Measurements from ENCODE around the gene GNAQ. TPM values are rescaled to one million over a fixed set of nuclear protein-coding genes. Genes with fewer than 3 reads are reported as not detected.

Gene GNAQ
- total and polyA plus RNA-seq, 10 donors = 4.4 to 52.3 (median 31.2) TPM

DNA sequence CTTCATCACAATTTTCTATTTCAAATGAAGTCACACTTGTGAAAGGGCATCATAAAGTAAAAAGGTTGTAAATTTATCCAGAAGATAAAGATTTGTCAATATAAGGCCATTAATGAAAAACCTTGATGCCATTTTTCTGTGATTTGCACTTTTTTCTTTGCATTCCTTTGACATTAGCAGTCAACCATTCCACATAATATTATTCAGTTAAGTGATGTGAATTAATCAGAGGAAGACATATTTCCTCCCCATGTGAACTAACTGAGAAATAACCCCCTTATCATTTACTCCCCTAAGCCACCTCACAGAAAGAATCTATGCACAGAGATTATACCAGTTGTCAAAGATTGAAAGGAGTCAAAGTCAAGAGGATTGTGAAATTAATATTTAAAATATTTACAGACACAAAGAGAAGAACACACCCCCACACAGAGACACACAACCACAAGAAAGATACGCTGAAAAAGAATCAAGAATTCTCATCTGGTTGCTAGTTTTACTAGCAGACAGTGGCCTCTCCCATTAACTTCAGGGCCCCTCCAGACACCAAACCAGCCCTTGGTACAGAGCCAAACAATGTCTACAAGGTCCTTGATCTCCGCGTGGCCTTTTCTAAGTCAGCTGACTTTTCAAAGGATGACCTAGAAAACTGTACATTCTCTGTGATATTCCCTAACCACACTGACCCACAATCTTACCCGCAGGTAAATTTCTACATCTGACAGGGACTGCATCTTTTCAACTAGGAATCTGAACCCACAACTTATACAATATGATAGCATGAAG, 29.5 kb downstream of the GNAQ start:
- Histone ChIP-seq H3K4me3 (no peak overlapping the region), H3K27ac (peak overlapping the region in 1 of 8 donors; percentile 28), H3K4me1 (peaks cover 6 to 98% (median 44%) of the 10 kb centered on the region in 6 donors), H3K27me3 (replicated peaks in 1 of 7) (peaks cover 0 to 9% (median 0%) of the 10 kb centered on the region in 7 donors), H3K36me3 (no peaks in the 10 kb centered on the region), H3K9me3 (no peaks in the 10 kb centered on the region)
- intact Hi-C loops (cut with DNase I; ENCODE audit: low total_unique reads) = no loop called here
- TF ChIP-seq, protein P1, sequence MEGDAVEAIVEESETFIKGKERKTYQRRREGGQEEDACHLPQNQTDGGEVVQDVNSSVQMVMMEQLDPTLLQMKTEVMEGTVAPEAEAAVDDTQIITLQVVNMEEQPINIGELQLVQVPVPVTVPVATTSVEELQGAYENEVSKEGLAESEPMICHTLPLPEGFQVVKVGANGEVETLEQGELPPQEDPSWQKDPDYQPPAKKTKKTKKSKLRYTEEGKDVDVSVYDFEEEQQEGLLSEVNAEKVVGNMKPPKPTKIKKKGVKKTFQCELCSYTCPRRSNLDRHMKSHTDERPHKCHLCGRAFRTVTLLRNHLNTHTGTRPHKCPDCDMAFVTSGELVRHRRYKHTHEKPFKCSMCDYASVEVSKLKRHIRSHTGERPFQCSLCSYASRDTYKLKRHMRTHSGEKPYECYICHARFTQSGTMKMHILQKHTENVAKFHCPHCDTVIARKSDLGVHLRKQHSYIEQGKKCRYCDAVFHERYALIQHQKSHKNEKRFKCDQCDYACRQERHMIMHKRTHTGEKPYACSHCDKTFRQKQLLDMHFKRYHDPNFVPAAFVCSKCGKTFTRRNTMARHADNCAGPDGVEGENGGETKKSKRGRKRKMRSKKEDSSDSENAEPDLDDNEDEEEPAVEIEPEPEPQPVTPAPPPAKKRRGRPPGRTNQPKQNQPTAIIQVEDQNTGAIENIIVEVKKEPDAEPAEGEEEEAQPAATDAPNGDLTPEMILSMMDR (IDR thresholded peaks at IDR 0.05 in 8 of 11, conservative IDR thresholded peaks at IDR 0.05 in 3 of 11) = no peak
- TF ChIP-seq POLR2A (IDR thresholded peaks at IDR 0.05) (no peak), POLR2AphosphoS5 (IDR thresholded peaks at IDR 0.05) (no peak)
- no peak for DNase-seq
- WGBS, 5 donors = 62 to 83% (median 73%) methylated on average over 4 of the region's 4 CpGs

DNA sequence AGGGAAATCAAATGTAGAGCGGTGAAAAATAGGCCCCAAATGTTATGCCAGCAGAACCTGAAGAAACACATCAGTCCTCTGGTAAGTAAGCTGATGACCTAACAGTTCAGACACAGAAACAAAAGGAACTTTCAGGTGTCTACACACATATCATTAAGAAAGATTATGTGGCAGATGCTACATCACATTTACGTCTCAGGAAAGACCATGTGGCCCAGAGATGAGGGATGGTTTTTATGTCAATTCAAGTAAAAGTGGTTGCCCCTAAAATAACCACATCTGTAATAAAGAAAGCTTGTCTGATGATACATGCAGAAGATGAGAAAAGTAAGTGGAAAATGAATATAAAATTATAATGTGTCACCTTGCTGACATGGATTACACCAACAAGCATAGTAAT, 31.4 kb downstream of the GNAQ start:
- TF ChIP-seq POLR2AphosphoS5 (IDR thresholded peaks at IDR 0.05) (no peak), POLR2A (IDR thresholded peaks at IDR 0.05) (no peak)
- TF ChIP-seq, protein P1 (IDR thresholded peaks at IDR 0.05 in 8 of 11, conservative IDR thresholded peaks at IDR 0.05 in 3 of 11) = no peak
- Histone ChIP-seq H3K27ac (peak overlapping the region in 3 of 8 donors; percentile 9 to 59 (median 35)), H3K27me3 (replicated peaks in 1 of 7) (peaks cover 0 to 20% (median 0%) of the 10 kb centered on the region in 7 donors), H3K36me3 (no peaks in the 10 kb centered on the region), H3K4me3 (no peak overlapping the region), H3K4me1 (peaks cover 6 to 90% (median 39%) of the 10 kb centered on the region in 6 donors), H3K9me3 (no peaks in the 10 kb centered on the region)
- intact Hi-C loops (cut with DNase I; ENCODE audit: low total_unique reads) = no loop called here
- no peak for DNase-seq
- 76 to 92% (median 81%) methylated on average over 2 of the region's 2 CpGs for WGBS, 5 donors

- intact Hi-C loops (cut with DNase I; ENCODE audit: low total_unique reads) = no loop called here
- Histone ChIP-seq H3K4me3 (no peak overlapping the region), H3K27me3 (replicated peaks in 1 of 7) (peaks cover 0 to 20% (median 0%) of the 10 kb centered on the region in 7 donors), H3K27ac (peak overlapping the region in 5 of 8 donors; percentile 9 to 59 (median 35)), H3K9me3 (no peaks in the 10 kb centered on the region), H3K36me3 (no peaks in the 10 kb centered on the region), H3K4me1 (peaks cover 6 to 80% (median 34%) of the 10 kb centered on the region in 6 donors)
- TF ChIP-seq POLR2AphosphoS5 (IDR thresholded peaks at IDR 0.05) = no peak
- no peak for TF ChIP-seq POLR2A (IDR thresholded peaks at IDR 0.05)
- TF ChIP-seq, protein P1 (IDR thresholded peaks at IDR 0.05 in 8 of 11, conservative IDR thresholded peaks at IDR 0.05 in 3 of 11) = no peak
- 50 to 64% (median 53%) methylated on average over 2 of the region's 2 CpGs for WGBS, 5 donors
- DNase-seq = no peak
These were observed 32.4 kb downstream of the GNAQ start for GRCh38 chr9:77999231-77999631.

DNA sequence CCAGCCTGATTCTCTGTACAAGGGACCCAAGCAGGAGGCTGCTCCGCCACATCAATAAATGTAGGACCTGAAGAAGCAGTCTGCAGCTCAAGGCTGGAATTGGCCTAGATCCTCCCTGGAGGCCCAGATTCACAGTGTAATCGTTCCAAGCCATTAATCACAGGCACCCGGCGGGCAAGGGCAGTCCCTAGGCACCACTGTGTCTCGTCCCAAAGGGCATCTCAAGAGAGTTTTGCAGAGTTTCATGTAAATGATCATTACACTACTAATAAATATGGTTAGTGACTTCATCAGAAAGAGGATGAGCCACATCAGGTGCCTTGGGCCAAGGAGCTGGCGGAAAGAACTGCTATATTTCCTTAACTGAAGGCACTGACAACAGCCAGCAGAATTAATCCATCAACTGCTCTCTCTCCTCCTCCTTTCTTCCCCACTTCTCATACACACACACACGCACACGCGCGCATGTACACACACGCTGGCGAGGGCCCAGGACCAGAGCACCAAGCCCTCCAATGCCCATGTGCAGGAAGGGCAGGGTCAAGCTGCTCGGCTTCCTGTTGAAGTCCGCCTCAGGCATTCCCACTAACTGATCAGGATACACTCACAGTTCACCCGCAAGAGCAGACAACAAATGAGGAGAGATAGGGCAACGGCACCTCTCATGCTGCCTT, 33.9 kb downstream of the GNAQ start:
- intact Hi-C loops (cut with DNase I; ENCODE audit: low total_unique reads) = no loop called here
- TF ChIP-seq POLR2A (IDR thresholded peaks at IDR 0.05) = no peak
- TF ChIP-seq POLR2AphosphoS5 (IDR thresholded peaks at IDR 0.05) = peak; percentile 70 to 75 (median 74)
- TF ChIP-seq, protein P1 (IDR thresholded peaks at IDR 0.05 in 8 of 11, conservative IDR thresholded peaks at IDR 0.05 in 3 of 11) = no peak
- DNase-seq = peak; percentile 81
- Histone ChIP-seq H3K27me3 (replicated peaks in 1 of 7) (peaks cover 0 to 20% (median 0%) of the 10 kb centered on the region in 7 donors), H3K36me3 (no peaks in the 10 kb centered on the region), H3K4me1 (peaks cover 6 to 67% (median 32%) of the 10 kb centered on the region in 6 donors), H3K4me3 (peak overlapping the region in 1 of 8 donors; percentile 1), H3K27ac (peak overlapping the region in 6 of 8 donors; percentile 5 to 59 (median 22)), H3K9me3 (no peaks in the 10 kb centered on the region)
- WGBS, 5 donors = 33 to 48% (median 39%) methylated on average over 16 of the region's 16 CpGs
